Lower leg skin (tissue), 3 donors: ENCODE data around the gene DNAH9.

ENCODE experiments used
- CTCF ChIP-seq, 3 donors: fragments of 450-650 bp; IDR thresholded peaks; one replicate each; pipeline ENCODE4 v1.5.1; 2016; ENCODE audit warnings: antibody characterized with exemption in 3 of 3, mild to moderate bottlenecking in 3 of 3, moderate library complexity in 2 of 3
- POLR2A ChIP-seq, 2 donors: fragments of 450-650 bp; IDR thresholded peaks; one replicate each; pipeline ENCODE4 v1.6.1; 2016 to 2017; ENCODE audit warnings: antibody characterized with exemption in 2 of 2, mild to moderate bottlenecking in 1 of 2, moderate library complexity in 1 of 2

GRCh38 chr17:11917415-11917814 is 319.1 kb downstream of the DNAH9 start:
- no peak for TF ChIP-seq POLR2A (IDR thresholded peaks at IDR 0.05)
- no peak for TF ChIP-seq CTCF (IDR thresholded peaks at IDR 0.05)
